ENCODE data around the gene FBRS.

GRCh38 chr16:30650369-30651123, 7.7 kb upstream of the FBRS start, which contains the start of gene PRR14:
- TF ChIP-seq CTCF (IDR thresholded peaks at IDR 0.05; ENCODE audit: insufficient read depth, low read depth, low read length) (no peak), EZH2 (IDR thresholded peaks at IDR 0.05; ENCODE audit: insufficient read depth, low read length) (no peak)

All from astrocyte (in vitro differentiated cells and primary cell).